Left lobe of liver (tissue), 2 donors: ENCODE data around the gene TULP4. TPM values are rescaled to one million over a fixed set of nuclear protein-coding genes. Genes with fewer than 3 reads are reported as not detected.

ENCODE experiments used
- ATAC-seq: fragments of 200-7000 bp; cut with Tn5 transposase; one replicate; pipeline ENCODE4 v1.9.1; 2020; ENCODE audit warnings: mild to moderate bottlenecking, moderate library complexity
- DNase-seq: peaks from one replicate; pipeline ENCODE4 v3.0.0-alpha.2; 2020; ENCODE audit warnings: low spot score
- total RNA-seq: library from RNA; stranded (reverse); gene quantifications from one replicate; pipeline ENCODE4 v1.2.1, GENCODE V29; 2021
- donor health status: DM: no; HTN: no; CAD: no; lungs with moderate emphysema.
- donor health status: DM: no; HTN: yes; CAD: no.

Gene TULP4
- total RNA-seq, 1 donor from 2014 or later: 27.1 TPM

DNA sequence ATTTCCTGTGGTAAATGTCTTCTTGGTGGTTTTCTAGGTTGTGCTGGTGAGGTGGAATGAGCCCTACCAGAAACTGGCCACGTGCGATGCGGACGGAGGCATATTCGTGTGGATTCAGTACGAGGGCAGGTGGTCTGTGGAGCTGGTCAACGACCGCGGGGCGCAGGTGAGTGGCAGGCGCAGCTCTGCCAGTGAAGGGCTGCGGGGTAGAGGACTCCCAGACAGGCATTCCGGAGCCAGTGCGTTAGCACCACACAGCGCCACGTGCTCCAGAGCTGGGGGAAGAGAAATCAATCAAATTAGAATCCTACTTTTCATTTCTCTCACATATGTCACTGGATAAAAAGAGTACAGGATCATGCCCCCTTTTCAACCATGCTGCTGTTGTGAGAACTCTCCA is 100.8 kb downstream of the TULP4 start:
- DNase-seq (no peak), ATAC-seq (no peak)

DNA sequence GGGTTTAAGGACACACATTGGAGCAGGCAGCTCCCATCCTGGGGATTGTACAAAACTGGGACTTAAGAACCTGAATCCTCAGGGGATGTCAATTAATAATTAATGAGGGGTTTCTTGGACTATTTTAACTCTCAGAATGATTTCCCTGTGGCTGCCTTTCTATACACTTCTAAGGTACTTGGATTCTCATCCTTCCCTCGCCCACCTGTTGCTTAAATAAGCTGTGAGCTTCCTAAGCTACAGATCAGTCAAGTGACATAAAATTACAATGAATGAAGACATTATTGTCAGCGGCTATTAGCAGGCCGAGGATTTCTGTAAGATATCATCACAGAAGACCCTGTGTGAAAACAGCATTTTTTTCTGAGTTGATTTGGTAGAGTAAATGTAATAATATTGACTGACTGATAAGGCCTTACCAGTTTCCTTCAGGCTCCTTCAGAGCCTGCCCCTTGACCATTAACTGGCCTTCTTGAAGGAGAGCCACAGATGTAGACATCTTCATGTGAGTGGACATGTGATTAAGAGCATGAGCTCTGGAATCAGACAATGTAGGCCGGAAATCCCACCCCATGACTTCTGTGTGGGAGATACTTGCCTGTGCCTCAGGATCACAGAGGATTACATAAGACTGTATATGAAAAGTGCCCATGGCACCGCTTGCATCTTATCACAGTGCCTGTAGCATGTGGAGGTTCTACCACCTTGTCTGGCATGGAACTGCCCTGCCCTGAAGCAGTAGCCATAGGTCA is 101.7 kb downstream of the TULP4 start:
- ATAC-seq: no peak
- DNase-seq: no peak

DNA sequence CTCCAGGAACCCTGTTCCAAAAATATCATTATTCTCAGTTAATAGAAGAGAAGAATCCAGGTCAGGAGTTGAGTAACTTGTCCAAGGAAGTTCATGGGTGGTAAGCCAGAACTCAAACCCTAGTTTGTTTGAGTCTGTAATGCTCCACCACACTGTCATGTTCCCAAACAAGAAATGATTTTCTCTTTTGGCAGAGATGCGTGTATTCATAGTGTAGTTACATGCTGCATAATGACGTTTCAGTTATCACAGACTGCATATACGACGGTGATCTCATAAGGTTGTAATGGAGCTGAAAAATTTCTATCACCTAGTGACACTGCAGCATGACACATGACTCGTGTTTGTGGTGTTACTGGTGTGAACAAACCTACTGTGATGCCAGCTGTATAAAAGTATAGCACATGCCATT is 102.6 kb downstream of the TULP4 start:
- no peak for ATAC-seq
- DNase-seq: no peak

DNA sequence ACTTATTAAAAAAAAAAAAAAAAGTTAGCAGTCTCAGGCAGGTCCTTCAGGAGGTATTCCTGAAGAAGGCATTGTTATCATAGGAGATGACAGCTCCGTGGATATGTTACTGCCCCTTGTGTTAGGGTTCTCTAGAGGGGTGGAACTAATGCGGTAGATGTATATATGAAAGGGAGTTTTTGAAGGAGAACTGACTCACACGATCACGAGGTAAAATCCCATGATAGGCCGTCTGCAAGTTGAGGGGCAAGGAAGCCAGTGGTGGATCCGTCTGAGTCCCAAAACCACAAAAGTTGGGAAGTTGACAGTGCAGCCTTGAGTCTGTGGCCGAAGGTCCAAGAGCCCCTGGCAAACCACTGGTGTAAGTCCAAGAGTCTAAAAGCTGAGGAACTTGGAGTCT is 103.4 kb downstream of the TULP4 start:
- no peak for DNase-seq

DNA sequence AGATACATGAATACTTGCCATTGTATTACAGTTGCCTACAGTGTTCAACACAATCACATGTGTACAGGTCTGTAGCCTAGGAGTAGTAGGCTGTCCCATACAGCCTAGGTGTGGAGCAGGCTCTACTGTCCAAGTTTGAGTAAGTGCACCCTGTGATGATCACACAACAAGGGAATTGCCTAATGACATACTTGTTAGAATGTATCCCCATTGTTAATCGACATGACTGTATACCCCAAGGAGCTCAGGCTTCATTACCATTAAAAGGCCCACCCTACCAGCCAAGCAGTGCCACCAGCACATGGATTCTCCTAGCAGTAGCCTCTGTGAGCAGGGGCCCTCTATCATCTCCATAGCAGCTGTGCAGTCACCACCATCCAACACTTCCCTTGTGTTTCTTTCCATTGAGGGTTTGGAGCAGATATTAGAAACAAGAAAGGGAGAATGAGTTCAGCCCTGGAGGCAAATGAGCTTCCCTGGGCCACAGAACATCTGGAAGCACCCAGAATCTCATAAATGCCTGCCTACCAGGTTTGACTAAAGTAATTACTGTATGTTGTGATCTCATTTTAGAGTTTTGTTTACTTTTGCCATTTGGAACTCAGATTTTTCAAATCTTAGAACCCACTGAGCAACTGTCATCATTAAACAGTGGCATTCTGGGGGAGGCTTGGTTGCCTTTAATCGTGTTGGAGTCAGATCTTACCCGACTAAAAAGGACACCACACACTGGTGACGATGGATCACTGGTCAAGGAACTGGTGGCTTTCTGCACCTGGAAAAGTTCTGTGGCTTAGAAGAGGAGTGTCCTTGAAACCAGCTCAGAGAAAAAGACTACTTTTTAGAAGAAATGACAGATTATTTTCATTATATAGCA is 104.9 kb downstream of the TULP4 start:
- ATAC-seq: no peak
- DNase-seq: no peak

More for the DNA sequence above, 103.4 kb downstream of the TULP4 start:
- ATAC-seq: no peak

DNA sequence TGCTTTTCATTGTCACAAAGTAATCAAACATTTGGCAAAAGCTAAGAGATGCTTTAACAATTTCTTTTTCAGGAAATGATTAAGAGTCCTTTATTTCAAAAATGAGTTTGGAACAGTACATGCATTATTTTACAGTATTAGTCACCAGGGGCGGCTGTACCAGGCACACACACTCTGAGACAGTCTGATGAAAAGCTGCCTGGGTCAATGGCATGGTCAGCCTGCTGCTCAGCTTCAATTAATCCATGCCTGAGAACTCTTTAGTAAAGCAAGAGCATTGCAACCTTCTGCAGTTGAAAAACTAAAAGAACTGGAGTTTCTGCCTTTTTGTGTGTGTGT is 105.5 kb downstream of the TULP4 start:
- ATAC-seq (no peak), DNase-seq (no peak)

DNA sequence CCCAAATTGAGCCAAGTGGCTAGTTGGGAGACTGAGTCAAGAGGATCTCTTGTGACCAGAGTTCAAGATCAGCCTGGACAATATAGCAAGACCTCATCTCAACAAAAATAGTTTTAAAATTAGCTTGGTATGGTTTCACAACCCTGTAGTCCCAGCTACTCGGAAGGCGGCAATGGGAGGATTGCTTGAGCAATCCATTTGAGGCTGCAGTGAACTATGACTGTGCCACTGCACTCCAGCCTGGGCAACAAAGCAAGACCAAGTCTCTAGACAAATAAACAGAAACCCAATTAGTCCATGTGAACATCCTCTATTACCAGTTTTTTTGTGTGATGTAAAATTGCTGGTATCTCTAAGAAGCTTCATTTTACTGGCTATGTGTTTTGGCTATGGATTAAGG is 106.2 kb downstream of the TULP4 start:
- no peak for ATAC-seq
- DNase-seq: no peak

DNA sequence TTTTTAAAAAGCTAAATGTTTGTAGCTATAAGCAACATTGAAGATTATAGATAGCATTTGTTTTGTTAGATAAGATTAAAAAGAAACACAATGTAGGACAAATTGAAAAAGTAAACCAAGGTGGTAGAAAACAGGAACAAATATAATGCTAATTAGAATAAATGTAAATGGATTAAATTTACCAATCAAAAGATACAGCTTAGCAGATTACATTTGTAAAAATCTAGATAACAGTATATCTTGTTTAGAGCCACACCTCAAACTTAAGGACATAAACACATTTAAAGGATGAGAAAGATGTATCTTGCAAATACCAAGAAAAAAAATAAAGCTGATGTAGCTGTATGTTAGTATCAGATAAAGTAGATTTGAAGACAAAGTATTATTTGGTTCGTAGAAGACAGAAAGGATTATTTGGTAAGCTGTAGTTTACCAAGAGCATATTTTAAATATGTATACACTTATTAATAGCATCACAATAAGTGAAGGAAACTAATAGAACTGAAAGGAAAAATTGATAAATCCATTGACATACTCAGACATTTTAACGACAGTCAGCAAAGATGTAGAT is 107.2 kb downstream of the TULP4 start:
- ATAC-seq (no peak), DNase-seq (no peak)

DNA sequence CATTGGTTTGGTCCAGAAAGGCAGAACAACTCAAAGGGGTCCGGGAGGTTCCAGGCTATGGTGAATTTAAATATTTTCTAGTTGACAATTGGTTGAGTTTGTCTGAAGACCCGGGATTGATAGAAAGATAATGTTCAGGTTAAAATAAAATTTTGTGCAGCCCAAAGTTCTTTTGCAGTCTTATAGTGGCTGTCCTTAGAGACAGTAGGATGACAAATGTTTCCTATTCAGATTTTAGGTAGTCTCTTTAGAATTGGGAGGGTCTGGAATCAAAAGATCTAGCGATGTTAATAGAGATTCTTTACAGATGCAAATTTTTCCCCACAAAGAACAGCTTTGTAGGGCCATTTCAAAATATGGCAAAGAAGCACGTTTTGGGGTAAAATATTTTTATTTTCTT is 109.1 kb downstream of the TULP4 start:
- ATAC-seq: no peak

DNA sequence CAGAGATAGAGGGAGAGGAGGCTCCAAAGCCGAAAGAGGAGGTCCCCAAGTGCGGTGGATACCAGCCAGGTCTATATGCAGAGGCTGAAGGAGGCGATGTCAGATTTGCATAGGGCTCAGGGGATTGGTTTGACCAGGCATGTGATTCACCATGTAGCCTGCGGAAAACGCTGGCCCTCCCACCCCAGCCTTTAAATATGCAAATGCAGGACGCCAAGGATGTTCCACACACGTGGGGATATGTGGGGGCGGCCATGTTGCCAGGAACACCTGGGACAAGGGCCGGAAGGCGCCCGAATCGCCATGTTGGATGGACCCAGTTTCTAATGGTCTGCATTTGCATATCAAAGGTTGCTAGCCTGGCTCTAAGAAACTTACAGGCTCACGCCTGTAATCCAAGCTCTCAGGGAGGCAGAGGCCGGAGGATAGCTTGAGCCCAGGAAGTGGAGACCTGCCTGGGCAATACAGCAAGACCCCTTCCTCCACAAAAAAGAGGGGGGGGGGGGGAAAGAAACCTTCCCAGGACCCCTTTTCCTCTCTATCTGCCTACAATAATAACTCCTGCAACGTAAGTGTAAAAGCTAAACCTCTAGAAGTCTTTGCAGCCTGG is 110.5 kb downstream of the TULP4 start:
- ATAC-seq (no peak), DNase-seq (no peak)

More for the DNA sequence above, 109.1 kb downstream of the TULP4 start:
- DNase-seq: no peak

DNA sequence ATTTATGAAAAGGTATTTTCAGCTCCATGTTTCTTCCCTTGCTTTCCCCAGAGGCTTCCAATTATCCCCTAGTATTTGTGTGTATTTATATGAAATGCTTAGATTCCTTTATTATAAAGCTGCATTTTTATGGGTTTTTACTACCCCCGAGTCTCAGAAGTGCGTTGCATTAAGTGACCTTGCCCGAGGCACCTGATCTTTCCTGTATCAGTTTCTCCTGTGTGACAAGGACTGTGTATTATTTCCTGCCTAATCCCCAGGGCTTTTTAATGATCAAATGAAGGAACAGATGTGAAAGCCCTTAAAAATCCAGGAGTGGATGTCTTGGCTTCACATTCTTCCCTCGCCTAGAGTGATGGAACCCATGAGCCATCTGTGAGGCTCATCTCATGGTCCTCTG is 118.8 kb downstream of the TULP4 start:
- ATAC-seq: no peak
- no peak for DNase-seq

DNA sequence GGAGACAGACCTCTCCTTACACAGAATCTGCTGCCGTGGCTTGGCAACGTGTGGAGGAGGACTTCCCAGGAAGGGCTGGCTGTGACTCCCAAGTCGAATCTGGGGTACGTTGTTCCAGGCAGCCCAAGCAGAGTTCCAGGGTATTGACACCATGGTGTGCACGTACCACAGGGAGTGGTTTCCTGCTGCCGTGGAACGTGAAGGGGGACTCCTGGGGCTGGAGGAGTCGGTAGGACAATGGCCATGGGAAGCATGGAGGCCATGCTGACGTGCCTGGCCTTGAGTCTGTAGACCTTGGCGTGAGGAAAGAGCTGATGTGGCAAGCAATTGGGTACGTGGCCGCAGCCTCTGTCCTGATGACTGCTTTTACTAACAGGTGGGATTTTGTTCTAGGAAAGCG is 119.3 kb downstream of the TULP4 start:
- DNase-seq (no peak), ATAC-seq (no peak)

DNA sequence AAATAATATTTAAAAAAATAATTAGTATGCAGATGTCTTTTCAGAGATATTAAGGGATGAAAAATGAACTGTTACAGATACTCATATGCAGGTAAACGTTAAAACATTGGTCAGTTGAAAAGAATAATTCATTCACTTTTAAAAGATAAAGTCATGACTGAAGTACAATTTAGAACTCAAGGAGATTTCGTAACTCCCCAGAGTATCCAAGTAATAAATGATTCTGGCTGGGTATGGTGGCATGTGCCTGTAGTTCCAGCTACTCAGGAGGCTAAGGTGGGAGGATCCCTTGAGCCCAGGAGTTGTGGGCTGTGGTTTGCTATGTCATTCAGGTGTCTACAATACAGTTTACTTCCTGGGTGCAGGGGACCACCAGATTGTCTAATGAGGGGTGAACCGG is 125.3 kb downstream of the TULP4 start:
- no peak for ATAC-seq

DNA sequence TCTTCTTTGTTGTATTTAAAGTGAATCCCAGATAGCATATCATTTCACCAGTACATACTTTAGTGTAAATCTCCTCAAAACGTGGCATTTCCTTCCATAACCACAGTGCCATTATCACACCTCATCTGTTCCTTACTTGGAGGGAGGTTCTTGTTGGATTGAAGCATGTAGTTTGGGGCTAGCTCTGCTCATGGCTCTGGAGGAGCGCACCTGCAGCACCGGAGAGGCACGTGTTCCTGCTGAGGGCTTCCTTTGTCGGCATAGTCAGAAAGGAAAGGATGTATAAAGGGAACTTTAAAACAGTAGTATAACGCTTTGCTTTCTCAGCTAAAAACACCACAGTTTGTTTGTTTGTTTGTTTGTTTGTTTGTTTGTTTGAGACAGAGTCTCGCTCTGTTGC is 126.0 kb downstream of the TULP4 start:
- ATAC-seq: no peak
- DNase-seq: no peak

More for the DNA sequence above, 125.3 kb downstream of the TULP4 start:
- no peak for DNase-seq

DNA sequence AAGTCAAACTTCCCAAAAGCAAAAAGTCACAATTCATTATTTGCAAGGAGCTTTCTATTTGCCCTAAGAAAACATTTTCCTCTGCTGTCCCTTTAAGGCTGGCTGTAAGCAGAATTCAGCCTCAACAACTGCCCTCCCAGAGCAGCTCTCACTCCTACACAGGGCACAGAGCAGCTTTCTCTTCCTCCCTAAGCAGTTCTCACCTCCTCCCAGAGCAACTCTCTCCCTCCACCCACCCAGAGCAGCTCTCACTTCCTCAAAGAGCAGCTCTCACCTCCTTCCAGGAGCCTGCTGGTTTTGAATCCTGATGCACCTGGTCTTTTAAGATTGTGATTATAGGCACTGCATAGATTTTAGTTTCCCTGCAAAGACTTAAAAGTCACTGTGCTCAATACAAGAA is 127.0 kb downstream of the TULP4 start:
- ATAC-seq: no peak
- DNase-seq: no peak

DNA sequence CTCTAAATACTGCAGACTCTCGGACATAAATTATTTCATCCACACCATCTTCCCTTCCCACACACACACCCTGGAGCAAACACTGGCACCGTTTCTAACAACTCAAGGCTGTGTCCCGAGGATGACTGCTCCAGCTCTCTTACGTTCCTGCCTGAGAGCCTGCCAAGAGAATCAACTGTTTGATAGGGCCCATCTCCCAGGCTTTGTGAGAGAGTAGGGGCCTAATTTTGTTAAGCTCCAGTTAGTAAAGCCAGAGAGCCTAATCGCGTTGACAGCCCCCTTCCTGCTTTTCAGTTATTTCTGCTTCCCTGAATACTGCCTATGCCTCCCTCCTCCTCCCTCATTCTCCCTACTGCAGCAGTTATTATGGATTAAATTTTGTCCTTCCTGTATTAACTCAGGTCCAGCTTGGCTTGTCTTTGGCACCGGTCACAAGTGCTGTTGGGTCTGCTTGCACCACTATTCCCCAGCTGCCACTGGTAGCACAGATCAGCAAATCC is 129.5 kb downstream of the TULP4 start:
- DNase-seq (no peak), ATAC-seq (no peak)

DNA sequence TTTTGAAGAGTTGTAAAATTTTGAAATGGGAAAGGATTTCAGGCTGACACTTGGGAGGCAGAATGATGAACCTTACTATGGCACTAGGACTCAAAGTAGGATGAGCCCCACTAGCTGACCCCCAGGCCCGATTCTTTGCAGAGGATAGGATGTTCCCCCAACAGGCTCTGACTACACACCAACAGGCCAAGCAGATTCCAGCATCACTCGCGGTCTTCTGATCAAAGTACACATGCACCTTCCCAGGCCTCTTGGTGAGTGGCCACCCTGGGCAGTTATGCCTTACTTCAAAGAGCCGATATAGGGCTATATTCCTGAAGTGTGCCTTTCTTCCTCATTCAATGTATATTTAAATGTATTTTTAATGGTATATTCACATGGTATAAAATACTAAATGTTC is 130.0 kb downstream of the TULP4 start:
- ATAC-seq (no peak), DNase-seq (no peak)

DNA sequence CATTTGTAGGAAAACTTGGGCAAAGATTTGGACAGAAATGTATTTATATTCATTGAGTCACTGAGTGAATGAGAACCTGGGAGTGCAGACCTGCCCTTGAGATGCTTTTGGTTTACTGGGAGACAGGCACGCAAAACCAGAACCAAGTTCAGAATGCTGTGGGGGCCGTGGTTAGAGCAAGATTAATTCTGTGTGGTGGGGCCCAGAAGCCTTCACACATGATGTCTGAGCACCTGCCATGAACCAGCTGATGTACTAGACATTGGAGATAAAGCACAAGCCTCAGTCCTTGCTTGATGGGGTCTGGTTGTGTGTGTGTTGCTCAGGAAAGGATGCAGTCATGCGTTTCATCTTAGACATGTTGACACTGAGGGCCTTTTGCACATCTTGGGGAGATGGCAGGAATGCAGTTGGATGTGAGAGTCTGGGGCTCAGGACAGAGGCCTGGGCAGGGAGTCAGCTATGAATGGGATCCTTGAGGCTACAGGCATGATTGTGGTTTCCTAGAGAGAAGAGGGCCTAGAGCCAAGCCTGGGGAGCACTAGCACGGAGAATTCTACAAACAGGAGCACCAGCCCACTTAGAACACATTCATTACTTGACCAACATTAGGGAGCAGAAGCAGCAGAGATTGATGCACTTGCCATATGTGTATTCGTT is 133.3 kb downstream of the TULP4 start:
- no peak for DNase-seq
- no peak for ATAC-seq

DNA sequence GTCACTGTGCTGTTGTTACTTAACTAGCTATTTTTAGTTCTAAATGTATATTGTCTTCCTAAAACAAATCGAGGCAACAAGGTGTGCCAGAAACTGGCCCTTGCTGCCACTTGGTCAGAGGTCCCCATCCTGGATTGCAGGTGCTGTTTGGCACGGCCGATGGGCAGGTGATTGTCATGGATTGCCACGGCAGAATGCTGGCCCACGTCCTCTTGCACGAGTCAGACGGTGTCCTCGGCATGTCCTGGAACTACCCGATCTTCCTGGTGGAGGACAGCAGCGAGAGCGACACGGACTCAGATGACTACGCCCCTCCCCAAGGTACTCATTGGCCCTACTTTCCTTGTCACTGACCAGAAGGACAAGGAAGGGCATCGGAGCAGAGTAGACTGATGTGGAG is 136.6 kb downstream of the TULP4 start:
- DNase-seq (no peak), ATAC-seq (no peak)

DNA sequence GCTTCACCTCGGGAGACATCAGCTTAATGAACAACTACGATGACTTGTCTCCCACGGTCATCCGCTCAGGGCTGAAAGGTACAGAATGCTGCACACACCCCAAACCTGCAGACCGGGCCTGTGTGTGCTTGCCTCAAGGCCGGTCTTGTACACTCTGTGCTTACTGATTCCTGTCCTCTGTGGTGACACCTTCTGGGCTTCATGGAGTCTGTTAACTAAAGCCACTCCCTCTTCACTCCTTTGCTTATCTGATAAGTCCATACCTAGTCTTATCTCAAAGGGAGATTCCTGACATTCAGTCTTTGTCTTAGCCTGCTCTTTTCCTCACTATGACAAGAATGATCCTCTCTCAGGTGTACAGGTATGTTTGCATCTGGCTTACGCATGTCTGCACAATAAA is 139.9 kb downstream of the TULP4 start:
- no peak for DNase-seq

DNA sequence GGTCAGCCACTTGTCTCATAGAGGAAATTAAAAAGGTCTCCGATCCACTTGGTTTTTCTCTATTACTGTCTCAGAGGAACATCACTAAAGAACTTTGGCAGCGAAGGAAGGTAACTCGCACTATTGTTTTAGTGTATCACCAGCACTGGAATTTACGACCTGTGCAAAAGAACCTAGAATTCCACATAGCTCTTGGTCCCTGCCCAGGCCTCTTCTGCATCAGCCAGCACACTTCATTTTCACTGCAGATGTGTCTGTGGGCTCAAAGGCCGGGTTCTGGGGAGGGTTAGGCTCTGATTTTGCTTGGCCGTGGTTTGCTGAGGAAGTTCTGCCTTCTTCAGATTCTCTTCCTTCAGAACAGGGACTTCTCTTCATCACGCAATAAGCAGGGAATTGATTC is 144.9 kb downstream of the TULP4 start:
- no peak for ATAC-seq

More for the DNA sequence above, 139.9 kb downstream of the TULP4 start:
- no peak for ATAC-seq

More for the DNA sequence above, 144.9 kb downstream of the TULP4 start:
- DNase-seq: no peak
